Measurements from ENCODE around the gene IP6K1.

IP6K1 gene

GRCh38 chr3:49721896-49722781, 64.2 kb downstream of the IP6K1 start:
- no peak for DNase-seq (ENCODE audit: insufficient read length, low spot score)
- TF ChIP-seq CTCF (IDR thresholded peaks at IDR 0.05; ENCODE audit: insufficient read depth, missing control alignments): no peak
- no peak for FAIRE-seq

GRCh38 chr3:49721596-49721895, 64.8 kb downstream of the IP6K1 start:
- TF ChIP-seq CTCF (IDR thresholded peaks at IDR 0.05; ENCODE audit: insufficient read depth, missing control alignments): no peak
- DNase-seq (ENCODE audit: insufficient read length, low spot score) (no peak), FAIRE-seq (no peak)

GRCh38 chr3:49720855-49721595, 65.3 kb downstream of the IP6K1 start:
- FAIRE-seq: no peak
- no peak for DNase-seq (ENCODE audit: insufficient read length, low spot score)
- TF ChIP-seq CTCF (IDR thresholded peaks at IDR 0.05; ENCODE audit: insufficient read depth, missing control alignments): no peak

- FAIRE-seq: no peak
Observed at GRCh38 chr3:49719214-49719884, 67.0 kb downstream of the IP6K1 start, which contains the start of gene AMIGO3. TSS of gene AMIGO3 (minus strand) at chr3:49719684. CDS start at chr3:49719465, 219 bp downstream.

GRCh38 chr3:49718858-49719213, 67.5 kb downstream of the IP6K1 start:
- no peak for FAIRE-seq
- DNase-seq (ENCODE audit: insufficient read length, low spot score): no peak
- TF ChIP-seq CTCF (IDR thresholded peaks at IDR 0.05; ENCODE audit: insufficient read depth, missing control alignments): no peak

More at GRCh38 chr3:49719214-49719884, 67.0 kb downstream of the IP6K1 start, which contains the start of gene AMIGO3:
- TF ChIP-seq CTCF (IDR thresholded peaks at IDR 0.05; ENCODE audit: insufficient read depth, missing control alignments): peak; percentile 10
- peak; percentile 100 for DNase-seq (ENCODE audit: insufficient read length, low spot score)

GRCh38 chr3:49717959-49718857, 68.1 kb downstream of the IP6K1 start:
- FAIRE-seq (no peak), DNase-seq (ENCODE audit: insufficient read length, low spot score) (no peak)
- no peak for TF ChIP-seq CTCF (IDR thresholded peaks at IDR 0.05; ENCODE audit: insufficient read depth, missing control alignments)

All from D721Med (cell line).